SK-N-MC (cell line): ENCODE data around the gene GPC6.

Experiments
- DNase-seq: peaks from one replicate; pipeline ENCODE4 v3.0.0-alpha.2; 2011; ENCODE audit warnings: low read depth, low spot score
- H3K27ac ChIP-seq: fragments of 200-600 bp; sonication (generic); 2 replicates; pipeline ENCODE4 v1.5.1; 2016; ENCODE audit warnings: mixed run types
- H3K36me3 ChIP-seq: fragments of 200-600 bp; sonication (generic); 2 replicates; pipeline ENCODE4 v1.6.1; 2017; ENCODE audit warnings: antibody characterized with exemption, low read length, mixed read lengths; ENCODE audit not compliant: insufficient read depth
- H3K4me3 ChIP-seq: fragments of 200-600 bp; sonication (generic); 2 replicates; pipeline ENCODE4 v1.5.1; 2016
- H3K9ac ChIP-seq: fragments of 200-600 bp; sonication (generic); 2 replicates; pipeline ENCODE4 v1.8.0; 2017; ENCODE audit warnings: mixed run types, mixed read lengths; ENCODE audit not compliant: insufficient read length
- H3K9me3 ChIP-seq: fragments of 200-600 bp; sonication (generic); 2 replicates; pipeline ENCODE4 v1.6.1; 2017; ENCODE audit warnings: low read depth, mild to moderate bottlenecking, antibody characterized with exemption, low read length, moderate library complexity, mixed read lengths
- EZH2 ChIP-seq: fragments of 200-600 bp; sonication (generic); IDR thresholded peaks from one replicate; pipeline ENCODE4 v1.6.1; 2017; ENCODE audit warnings: antibody characterized with exemption
- FOXP2 ChIP-seq: optimal IDR thresholded peaks from 2 replicates; pipeline ENCODE3; 2011; ENCODE audit warnings: mild to moderate bottlenecking, moderate library complexity; ENCODE audit not compliant: insufficient read depth; ENCODE audit errors: extremely low read length, control extremely low read depth
- POLR2AphosphoS5 ChIP-seq: IDR thresholded peaks from 2 replicates; pipeline ENCODE4 v1.6.1; 2012; ENCODE audit warnings: mild to moderate bottlenecking, low read depth, low read length, borderline replicate concordance

Gene GPC6

GRCh38 chr13:93637852-93638251 is 411.2 kb downstream of the GPC6 start:
- H3K9me3 ChIP-seq, result no peaks in the 10 kb centered on the region
- no peak for DNase-seq
- H3K27ac ChIP-seq, result no peak overlapping the region
- no peaks in the 10 kb centered on the region for H3K36me3 ChIP-seq
- TF ChIP-seq POLR2AphosphoS5 (no peak), FOXP2 (no peak), EZH2 (no peak)
- no peak overlapping the region for H3K4me3 ChIP-seq
- no peak overlapping the region for H3K9ac ChIP-seq

- Histone ChIP-seq H3K9ac (no peak overlapping the region), H3K9me3 (no peaks in the 10 kb centered on the region), H3K27ac (peak overlapping the region; percentile 19; the same call in 1 of the 2 replicates), H3K36me3 (no peaks in the 10 kb centered on the region), H3K4me3 (no peak overlapping the region)
- DNase-seq, result no peak
- TF ChIP-seq FOXP2 (no peak), POLR2AphosphoS5 (peak; percentile 32; the same call in 1 of the 2 replicates)
These were observed 413.8 kb downstream of the GPC6 start for GRCh38 chr13:93640452-93640851.

GRCh38 chr13:93646245-93646644 is 419.6 kb downstream of the GPC6 start:
- Histone ChIP-seq H3K9ac (no peak overlapping the region), H3K27ac (no peak overlapping the region), H3K4me3 (no peak overlapping the region), H3K36me3 (no peaks in the 10 kb centered on the region), H3K9me3 (no peaks in the 10 kb centered on the region)
- no peak for TF ChIP-seq FOXP2
- TF ChIP-seq POLR2AphosphoS5, result no peak
- TF ChIP-seq EZH2, result no peak
- DNase-seq, result no peak

GRCh38 chr13:93649496-93649895 is 422.9 kb downstream of the GPC6 start:
- no peaks in the 10 kb centered on the region for H3K9me3 ChIP-seq
- DNase-seq, result no peak
- no peak for TF ChIP-seq EZH2
- TF ChIP-seq POLR2AphosphoS5, result no peak
- TF ChIP-seq FOXP2, result no peak

GRCh38 chr13:93653776-93654175 is 427.2 kb downstream of the GPC6 start:
- Histone ChIP-seq H3K4me3 (no peak overlapping the region), H3K9ac (no peak overlapping the region), H3K27ac (no peak overlapping the region), H3K36me3 (no peaks in the 10 kb centered on the region; the same call in 1 of the 2 replicates), H3K9me3 (peaks cover 6% of the 10 kb centered on the region; the same call in 1 of the 2 replicates)
- DNase-seq, result no peak
- TF ChIP-seq POLR2AphosphoS5, result no peak
- no peak for TF ChIP-seq FOXP2
- TF ChIP-seq EZH2, result no peak

More at GRCh38 chr13:93649496-93649895, 422.9 kb downstream of the GPC6 start:
- Histone ChIP-seq H3K4me3 (no peak overlapping the region), H3K36me3 (no peaks in the 10 kb centered on the region), H3K9ac (no peak overlapping the region), H3K27ac (no peak overlapping the region)

GRCh38 chr13:93655154-93655553 is 428.5 kb downstream of the GPC6 start:
- TF ChIP-seq EZH2 (no peak), POLR2AphosphoS5 (no peak), FOXP2 (no peak)
- peaks cover 7% of the 10 kb centered on the region; the same call in 1 of the 2 replicates for H3K9me3 ChIP-seq
- H3K27ac ChIP-seq, result no peak overlapping the region
- no peak overlapping the region for H3K4me3 ChIP-seq
- peaks cover 3% of the 10 kb centered on the region; the same call in 1 of the 2 replicates for H3K36me3 ChIP-seq
- DNase-seq, result no peak
- H3K9ac ChIP-seq, result no peak overlapping the region

GRCh38 chr13:93660391-93661063 is 433.9 kb downstream of the GPC6 start:
- TF ChIP-seq EZH2 (no peak), POLR2AphosphoS5 (no peak), FOXP2 (no peak)
- no peak overlapping the region for H3K9ac ChIP-seq
- no peak overlapping the region for H3K27ac ChIP-seq
- no peak for DNase-seq
- peaks cover 7% of the 10 kb centered on the region; the same call in 1 of the 2 replicates for H3K9me3 ChIP-seq
- peaks cover 3% of the 10 kb centered on the region; the same call in 1 of the 2 replicates for H3K36me3 ChIP-seq
- no peak overlapping the region for H3K4me3 ChIP-seq

GRCh38 chr13:93670866-93671265 is 444.3 kb downstream of the GPC6 start:
- TF ChIP-seq EZH2 (no peak), POLR2AphosphoS5 (no peak), FOXP2 (no peak)
- no peak for DNase-seq
- no peak overlapping the region for H3K4me3 ChIP-seq
- H3K9me3 ChIP-seq, result no peaks in the 10 kb centered on the region
- H3K9ac ChIP-seq, result no peak overlapping the region
- no peaks in the 10 kb centered on the region for H3K36me3 ChIP-seq
- no peak overlapping the region for H3K27ac ChIP-seq

GRCh38 chr13:93672996-93673395 is 446.4 kb downstream of the GPC6 start:
- DNase-seq, result no peak
- Histone ChIP-seq H3K4me3 (no peak overlapping the region), H3K36me3 (no peaks in the 10 kb centered on the region), H3K9me3 (no peaks in the 10 kb centered on the region), H3K27ac (no peak overlapping the region), H3K9ac (no peak overlapping the region)
- TF ChIP-seq POLR2AphosphoS5 (no peak), EZH2 (no peak), FOXP2 (no peak)
